Stimulated activated CD8-positive, alpha-beta memory T cell treated with anti-CD3 and anti-CD28 coated beads, Interleukin-7, amount 100 ng/mL, for 1 hour (primary cell): ENCODE data around the gene MYO10.
A peak's percentile ranks its signal among the peaks of the same experiment; 100 is the strongest.

Source experiments
- DNase-seq, 2 donors: peaks; one replicate each; pipeline ENCODE4 v3.0.0-alpha.2; 2020; ENCODE audit warnings: low read depth in 2 of 2

Gene MYO10

DNA sequence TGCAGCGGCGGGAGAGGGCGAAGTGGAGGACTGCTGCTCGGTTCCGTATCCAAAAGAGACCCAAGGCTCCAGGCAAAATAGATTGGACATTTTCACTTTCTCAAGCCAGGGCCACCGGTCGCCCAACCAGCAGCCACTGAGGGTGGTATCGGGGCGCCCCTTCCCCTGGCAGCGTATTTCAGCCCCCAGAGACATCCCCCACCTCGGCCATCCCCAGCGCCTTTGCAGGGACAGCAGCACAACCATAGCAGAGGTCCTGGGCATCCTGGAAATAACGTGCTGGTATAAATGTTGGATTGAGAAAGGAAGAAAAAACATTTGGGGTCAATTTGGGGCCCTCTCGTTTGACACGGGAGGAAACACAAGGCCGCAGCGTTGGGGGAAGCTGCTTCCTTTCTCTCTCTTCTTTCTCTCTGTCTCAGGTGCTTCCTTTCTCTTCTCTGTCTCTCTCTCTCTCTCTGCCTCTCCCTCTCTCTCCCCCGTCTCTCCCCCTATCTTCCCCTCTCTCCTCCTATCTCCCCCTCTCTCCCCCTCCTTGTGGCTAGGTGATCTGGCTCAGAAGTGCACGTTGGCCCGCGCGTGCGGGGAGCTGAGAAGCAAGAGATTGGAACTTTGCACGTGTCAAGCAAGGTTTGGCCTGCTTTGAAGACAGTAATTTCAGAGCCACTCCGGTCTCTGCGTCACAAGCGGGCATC is 318.7 kb downstream of the MYO10 start:
- DNase-seq = no peak

GRCh38 chr5:16616536-16617273 is 319.4 kb downstream of the MYO10 start, which contains the start of gene RETREG1:
Gene RETREG1, minus strand, starts transcription at chr5:16616997. Its CDS starts 26 bp downstream, at chr5:16616971.
- peak; percentile 67 to 70 for DNase-seq

DNA sequence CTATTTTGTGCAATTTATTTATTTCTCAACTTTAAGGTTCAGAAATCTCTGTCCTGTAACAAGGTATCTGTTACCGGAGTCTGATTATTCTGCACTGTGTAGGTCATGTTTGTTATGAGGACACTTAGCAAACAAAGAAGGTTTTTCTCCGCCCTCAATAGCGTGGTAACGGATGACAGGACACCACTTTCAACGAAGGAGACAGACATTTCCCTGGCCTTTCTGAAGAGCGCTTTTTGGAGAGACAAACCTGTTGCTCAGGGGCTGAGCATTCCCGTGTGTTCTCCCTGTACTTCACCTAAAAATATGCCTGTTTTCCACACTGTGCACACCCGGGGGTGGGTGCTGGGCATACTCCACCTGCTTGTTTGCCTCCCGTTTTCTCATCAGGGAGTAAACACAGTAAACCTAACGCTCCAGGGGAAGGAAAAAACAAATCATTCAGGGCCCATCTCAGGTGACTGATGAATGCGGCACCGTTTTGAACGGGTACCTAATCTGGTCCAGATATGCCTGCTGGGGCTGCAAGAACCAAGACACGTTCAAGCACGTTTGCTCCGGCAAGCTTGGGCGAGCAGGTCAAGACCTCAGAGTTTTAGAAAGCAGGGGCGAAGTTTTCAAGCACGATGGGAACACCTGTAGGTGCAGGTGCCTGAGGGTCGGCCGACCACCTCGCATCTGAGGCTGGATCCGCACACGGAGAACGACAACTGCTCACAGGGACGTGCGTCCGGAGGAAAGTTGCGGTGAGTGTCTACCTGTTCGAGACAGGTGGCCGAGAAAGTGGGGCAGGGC is 320.1 kb downstream of the MYO10 start:
- no peak for DNase-seq

DNA sequence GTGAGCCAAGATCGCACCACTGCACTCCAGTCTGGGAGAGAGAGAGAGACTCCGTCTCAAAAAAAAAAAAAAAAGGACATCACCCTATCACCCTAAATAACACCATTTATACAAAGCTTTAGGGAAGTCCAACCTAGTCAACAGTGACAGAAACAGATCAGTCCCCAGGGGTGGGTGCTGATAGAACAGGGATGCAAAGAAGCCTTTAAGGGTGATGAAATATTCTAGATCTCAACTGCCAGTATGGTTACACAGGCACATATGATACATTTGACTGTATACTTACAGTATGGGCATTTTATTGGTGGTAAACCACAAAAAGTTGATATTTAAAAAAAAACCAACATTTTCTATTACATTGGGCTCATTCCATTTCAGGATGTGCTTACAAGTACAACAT is 324.1 kb downstream of the MYO10 start:
- DNase-seq = no peak
